HAP-1 (cell line): ENCODE data around the gene CUX1.
"Not testable (repeated sequence)": the region's sequence is repeated elsewhere in the genome, so short reads cannot be mapped to it uniquely, and the experiment has no call there.

ENCODE experiments used
- DNase-seq, 2 experiments: peaks; one replicate each; pipeline ENCODE4 v3.0.0-alpha.2; 2016 to 2020; ENCODE audit warnings: low spot score in 2 of 2
- H3K27me3 ChIP-seq: fragments of 250-450 bp; sonication (Bioruptor Pico); 2 replicates; pipeline ENCODE4 v1.5.1; 2020; ENCODE audit warnings: low read depth, mild to moderate bottlenecking, moderate library complexity
- H3K36me3 ChIP-seq: fragments of 250-450 bp; sonication (Bioruptor Pico); replicated peaks from 2 replicates; pipeline ENCODE4 v1.5.1; 2020; ENCODE audit warnings: mild to moderate bottlenecking
- H3K4me1 ChIP-seq: fragments of 250-450 bp; sonication (Bioruptor Pico); 2 replicates; pipeline ENCODE4 v1.5.1; 2020; ENCODE audit warnings: mild to moderate bottlenecking
- H3K4me3 ChIP-seq: fragments of 250-450 bp; sonication (Bioruptor Pico); 2 replicates; pipeline ENCODE4 v1.5.1; 2020; ENCODE audit warnings: mild to moderate bottlenecking, moderate library complexity
- H3K9me3 ChIP-seq: fragments of 250-450 bp; sonication (Bioruptor Pico); 2 replicates; pipeline ENCODE4 v1.5.1; 2020; ENCODE audit warnings: mild to moderate bottlenecking, moderate library complexity
- in situ Hi-C: fragments of 300-500 bp; cut with MboI; formaldehyde crosslinking; loops from 3 replicates; pipeline ENCODE4 v1.14.3; 2020; ENCODE audit warnings: low sequenced_read_pairs, inconsistent platforms, mixed read lengths

The CUX1 gene

DNA sequence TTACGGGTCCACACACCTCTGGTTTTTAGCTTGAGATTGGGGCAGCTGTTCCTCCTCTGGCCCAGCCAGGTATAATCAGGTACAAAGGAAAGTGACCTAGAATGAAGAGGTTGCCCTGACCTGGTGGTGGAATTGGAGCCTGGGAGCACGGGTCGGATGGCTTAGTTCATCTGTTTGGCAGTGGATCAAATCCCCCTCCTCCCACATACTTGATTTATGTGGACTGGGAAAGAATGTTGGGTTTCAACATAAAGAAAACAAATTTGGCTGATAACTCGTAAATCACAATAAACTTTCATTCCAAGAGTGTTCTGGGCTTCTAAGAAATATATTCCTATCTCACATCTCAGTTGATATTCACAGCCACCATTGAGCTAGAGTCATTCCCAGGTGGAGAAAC lies 186.8 kb downstream of the CUX1 start:
- no peaks in the 10 kb centered on the region for H3K9me3 ChIP-seq
- H3K27me3 ChIP-seq: no peaks in the 10 kb centered on the region
- no peak overlapping the region for H3K4me3 ChIP-seq
- H3K4me1 ChIP-seq: peaks cover 1% of the 10 kb centered on the region
- H3K36me3 ChIP-seq: no peaks in the 10 kb centered on the region
- no peak for DNase-seq
- in situ Hi-C loops: no loop called here

DNA sequence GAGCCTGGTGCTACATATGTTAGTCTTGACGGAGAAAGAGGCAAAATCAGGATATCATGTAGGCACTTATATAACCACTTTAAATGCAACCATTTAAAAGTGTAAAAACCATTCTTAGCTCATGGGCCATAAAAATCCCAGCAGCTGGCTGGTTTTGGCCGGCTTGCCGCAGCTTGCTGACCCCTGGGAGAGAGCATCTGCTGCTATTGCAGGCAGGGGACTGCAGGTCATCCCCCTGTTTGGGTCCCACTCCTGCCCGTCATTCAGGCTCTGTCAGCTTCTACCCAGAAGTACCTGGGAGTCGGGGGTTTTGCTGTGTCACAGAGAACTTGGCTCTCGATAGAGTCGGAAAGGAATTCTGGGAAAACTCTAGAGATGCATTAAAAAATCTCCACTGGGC lies 187.4 kb downstream of the CUX1 start:
- Histone ChIP-seq H3K4me3 (no peak overlapping the region), H3K9me3 (no peaks in the 10 kb centered on the region), H3K4me1 (peaks cover 5% of the 10 kb centered on the region), H3K36me3 (no peaks in the 10 kb centered on the region), H3K27me3 (no peaks in the 10 kb centered on the region)
- in situ Hi-C loops: no loop called here
- DNase-seq: no peak

DNA sequence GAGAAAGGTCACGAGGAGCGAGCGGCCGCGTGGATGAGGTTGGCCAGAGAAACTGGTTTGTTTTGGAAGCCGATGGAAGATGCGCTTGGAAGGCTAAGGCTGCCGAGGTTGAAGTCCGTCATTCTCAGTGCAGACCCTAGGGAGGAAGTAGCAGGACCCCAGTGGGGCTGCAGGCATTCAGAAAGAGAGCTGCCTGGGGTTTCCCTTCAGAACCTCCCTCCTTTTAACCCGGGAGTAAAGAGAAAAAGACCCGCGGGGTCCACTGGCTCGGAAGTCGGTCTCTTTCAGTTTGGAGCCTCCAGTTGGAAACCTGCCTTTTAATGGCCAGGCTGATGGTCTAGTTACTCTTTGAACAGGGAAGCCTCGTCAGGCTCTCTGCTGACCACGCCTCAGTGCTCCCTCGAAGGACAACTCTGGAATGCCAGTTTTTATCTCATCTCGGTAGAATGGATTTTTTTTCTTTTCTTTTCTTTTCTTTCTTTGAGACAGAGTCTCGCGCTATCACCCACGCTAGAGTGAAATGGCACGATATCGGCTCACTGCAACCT lies 188.6 kb downstream of the CUX1 start:
- Histone ChIP-seq H3K4me1 (peaks cover 5% of the 10 kb centered on the region), H3K4me3 (no peak overlapping the region), H3K36me3 (no peaks in the 10 kb centered on the region), H3K9me3 (no peaks in the 10 kb centered on the region), H3K27me3 (no peaks in the 10 kb centered on the region)
- in situ Hi-C loops: no loop called here
- no peak for DNase-seq

DNA sequence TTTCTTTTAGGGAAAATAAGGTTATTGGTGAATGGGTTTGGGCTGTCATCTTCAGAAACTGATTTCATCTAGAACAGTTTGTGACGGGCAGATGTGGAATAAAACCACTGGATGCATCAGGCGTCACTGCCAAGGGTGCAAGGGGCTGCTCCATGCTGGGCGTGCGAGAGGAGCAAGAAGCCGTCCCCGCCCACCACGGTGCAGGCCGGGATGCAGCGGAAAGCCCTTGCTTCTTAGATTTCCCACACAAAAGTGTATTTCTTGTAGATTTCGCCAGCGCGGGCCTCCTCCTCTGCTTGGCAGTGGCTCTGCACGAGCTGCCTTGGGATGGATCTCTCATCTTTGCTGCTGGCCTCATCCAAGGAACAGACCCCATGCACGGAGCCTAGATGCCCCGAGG lies 189.3 kb downstream of the CUX1 start:
- DNase-seq: no peak
- H3K27me3 ChIP-seq: no peaks in the 10 kb centered on the region
- H3K36me3 ChIP-seq: no peaks in the 10 kb centered on the region
- no peaks in the 10 kb centered on the region for H3K9me3 ChIP-seq
- H3K4me3 ChIP-seq: no peak overlapping the region
- peaks cover 5% of the 10 kb centered on the region for H3K4me1 ChIP-seq
- in situ Hi-C loops: no loop called here

DNA sequence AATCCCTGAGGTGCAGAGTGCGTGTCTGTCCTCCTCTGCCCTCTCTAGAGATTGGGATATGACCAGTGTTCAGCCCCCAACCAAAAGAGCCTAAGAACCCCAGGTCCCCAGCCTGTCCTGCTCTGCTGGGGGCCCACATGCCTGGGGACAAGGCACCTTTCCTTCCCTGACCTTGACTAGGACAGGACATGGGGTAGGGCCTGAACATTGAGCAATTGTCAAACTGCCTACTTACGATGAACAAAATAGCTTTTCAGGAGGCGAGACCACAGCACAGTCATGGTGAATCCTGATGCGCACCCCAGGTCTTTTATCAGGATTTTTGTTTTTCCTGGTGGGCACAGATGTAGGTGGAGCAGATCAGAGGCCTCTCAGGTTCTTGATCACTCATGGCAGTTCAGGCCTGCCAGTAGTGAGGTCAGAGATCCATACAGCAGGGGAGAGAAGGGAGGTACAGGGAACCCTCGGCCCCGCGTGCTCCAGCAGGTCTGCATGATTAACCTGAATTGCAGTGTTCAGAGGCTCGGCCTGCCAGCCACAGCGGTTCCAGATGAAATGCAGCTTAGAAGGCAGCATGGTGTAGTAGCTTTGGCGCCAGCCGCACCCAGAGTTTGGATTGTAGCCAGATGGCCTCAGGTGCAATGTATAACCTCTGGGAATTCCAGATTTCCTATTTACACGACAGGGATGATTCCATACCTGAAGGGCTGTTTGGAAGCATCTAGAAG lies 191.3 kb downstream of the CUX1 start:
- Histone ChIP-seq H3K9me3 (no peaks in the 10 kb centered on the region), H3K27me3 (no peaks in the 10 kb centered on the region), H3K36me3 (no peaks in the 10 kb centered on the region), H3K4me3 (no peak overlapping the region), H3K4me1 (peaks cover 5% of the 10 kb centered on the region)
- in situ Hi-C loops: no loop called here
- DNase-seq: peak in 1 of 2 experiments; percentile 37

DNA sequence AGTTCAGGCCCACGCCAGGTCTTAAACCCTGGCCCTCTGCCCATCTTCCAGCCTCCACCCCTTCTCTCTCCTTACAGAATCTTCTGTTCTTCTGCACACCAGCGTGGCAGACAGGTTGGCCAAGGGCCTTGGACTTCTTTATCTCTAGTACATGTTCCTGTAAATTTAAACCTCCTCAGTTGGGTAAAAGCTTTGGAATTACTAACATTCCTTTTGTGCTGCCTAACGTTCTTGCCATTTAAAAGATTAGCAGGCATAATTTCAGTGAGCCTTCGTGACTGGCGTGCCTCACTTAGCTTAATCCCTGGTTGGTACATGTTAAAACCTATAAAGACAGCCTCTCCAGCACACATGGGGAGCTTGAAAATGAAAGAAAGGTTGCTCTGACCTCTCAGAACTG lies 192.2 kb downstream of the CUX1 start:
- Histone ChIP-seq H3K27me3 (no peaks in the 10 kb centered on the region), H3K4me3 (no peak overlapping the region), H3K4me1 (peaks cover 5% of the 10 kb centered on the region), H3K9me3 (no peaks in the 10 kb centered on the region), H3K36me3 (no peaks in the 10 kb centered on the region)
- DNase-seq: peak; percentile 49 to 53
- in situ Hi-C loops: no loop called here

DNA sequence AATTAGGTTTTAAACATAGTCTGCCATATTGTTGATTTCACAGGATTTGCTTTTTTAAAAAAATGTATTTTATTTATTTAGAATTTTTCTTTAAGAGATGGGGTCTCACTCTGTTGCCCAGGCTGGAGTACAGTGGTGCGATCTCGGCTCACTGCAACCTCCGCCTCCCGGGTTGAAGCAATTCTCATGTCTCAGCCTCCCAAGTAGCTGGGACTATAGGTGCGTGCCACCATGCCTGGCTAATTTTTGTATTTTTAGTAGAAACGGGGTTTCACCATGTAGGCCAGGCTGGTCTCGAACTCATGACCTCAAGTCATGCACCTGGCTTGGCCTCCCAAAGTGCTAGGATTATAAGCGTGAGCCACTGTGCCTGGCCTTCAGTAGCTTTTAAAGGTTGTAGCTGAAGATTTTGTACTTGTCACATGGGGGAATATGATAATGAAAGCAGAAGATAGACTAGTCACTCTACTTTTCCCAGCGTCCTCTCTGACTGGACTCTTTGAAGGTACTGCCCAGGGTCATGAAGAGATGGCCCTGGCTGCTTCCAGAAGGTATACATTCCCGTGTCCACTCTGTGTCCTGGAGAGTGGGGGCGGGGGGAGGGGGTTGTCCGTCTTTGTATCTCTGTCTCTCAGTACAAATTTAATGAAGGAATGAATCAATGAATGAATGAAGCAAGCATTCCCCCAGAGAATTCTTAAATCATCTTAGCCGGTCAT lies 194.8 kb downstream of the CUX1 start:
- H3K36me3 ChIP-seq, H3K4me1 ChIP-seq, H3K27me3 ChIP-seq, H3K4me3 ChIP-seq, in situ Hi-C loops, H3K9me3 ChIP-seq, DNase-seq: not testable (repeated sequence)

DNA sequence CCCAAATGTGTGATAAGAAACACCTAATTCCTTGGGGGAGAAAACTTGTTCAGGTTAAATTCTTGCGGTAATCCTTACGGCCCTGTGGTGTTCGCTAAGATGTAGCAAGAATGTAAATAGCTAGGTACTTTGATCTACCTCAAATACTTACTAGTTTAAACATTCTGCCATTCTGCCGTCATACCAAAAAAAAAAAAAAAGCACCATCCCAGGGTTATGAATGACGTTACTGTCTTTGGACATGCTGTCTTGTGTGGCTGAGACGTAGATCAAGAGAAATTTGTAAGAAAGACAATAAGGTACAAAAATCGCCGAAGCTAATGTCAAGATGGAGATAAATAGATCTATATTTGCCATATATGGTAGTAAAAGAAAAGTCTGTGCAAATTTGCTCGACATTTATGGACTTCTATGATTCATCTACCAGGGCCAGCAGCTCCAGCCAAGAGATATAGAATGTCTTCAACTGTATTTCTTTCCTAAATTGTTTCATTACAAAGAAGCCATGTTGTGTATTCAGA lies 195.6 kb downstream of the CUX1 start:
- in situ Hi-C loops: no loop called here
- H3K36me3 ChIP-seq: no peaks in the 10 kb centered on the region
- no peak overlapping the region for H3K4me3 ChIP-seq
- H3K27me3 ChIP-seq: no peaks in the 10 kb centered on the region
- H3K4me1 ChIP-seq: peaks cover 5% of the 10 kb centered on the region
- no peaks in the 10 kb centered on the region for H3K9me3 ChIP-seq
- DNase-seq: no peak

DNA sequence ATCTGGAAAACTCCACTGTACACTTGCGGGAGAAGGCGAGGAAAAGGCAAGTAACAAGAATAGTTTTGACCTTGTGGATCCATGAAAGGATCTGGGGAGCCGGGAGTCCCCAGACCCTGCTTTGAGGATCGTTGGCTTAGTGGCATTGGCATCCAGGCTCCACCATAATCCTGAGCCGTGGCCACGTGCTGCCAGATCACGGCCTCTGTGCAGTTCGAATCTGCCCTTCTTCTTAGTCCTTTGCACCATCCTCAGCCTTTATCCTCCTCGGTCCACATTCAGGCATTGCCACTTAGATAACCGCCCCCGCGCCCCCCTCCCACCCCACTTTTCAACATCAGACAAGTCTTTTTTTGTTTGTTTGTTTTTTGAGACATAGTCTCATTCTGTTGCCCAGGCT lies 201.4 kb downstream of the CUX1 start:
- Histone ChIP-seq H3K4me3 (no peak overlapping the region), H3K9me3 (no peaks in the 10 kb centered on the region), H3K4me1 (no peaks in the 10 kb centered on the region), H3K27me3 (no peaks in the 10 kb centered on the region), H3K36me3 (no peaks in the 10 kb centered on the region; the same call in 1 of the 2 replicates)
- DNase-seq: no peak
- in situ Hi-C loops: no loop called here

DNA sequence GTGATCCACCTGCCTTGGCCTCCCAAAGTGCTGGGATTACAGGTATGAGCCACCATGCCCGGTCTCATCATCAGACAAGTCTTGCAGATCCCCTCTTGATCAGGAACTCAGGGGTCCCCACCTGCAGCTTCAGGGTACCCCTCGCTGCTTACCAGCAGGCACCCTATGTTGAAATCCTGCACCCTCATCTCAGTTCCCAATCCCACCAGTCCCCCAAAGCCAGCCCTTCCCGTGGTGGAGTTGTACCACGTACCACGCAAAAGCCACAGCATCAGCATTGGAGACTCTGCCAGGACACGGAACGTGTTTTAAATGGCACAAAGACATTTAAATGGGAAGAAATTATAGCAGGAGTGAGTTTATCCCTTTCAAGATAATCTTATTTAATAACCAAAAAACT lies 202.0 kb downstream of the CUX1 start:
- no peaks in the 10 kb centered on the region; the same call in 1 of the 2 replicates for H3K36me3 ChIP-seq
- no peak overlapping the region for H3K4me3 ChIP-seq
- no peaks in the 10 kb centered on the region for H3K4me1 ChIP-seq
- H3K27me3 ChIP-seq: no peaks in the 10 kb centered on the region
- H3K9me3 ChIP-seq: no peaks in the 10 kb centered on the region
- no peak for DNase-seq
- in situ Hi-C loops: no loop called here

DNA sequence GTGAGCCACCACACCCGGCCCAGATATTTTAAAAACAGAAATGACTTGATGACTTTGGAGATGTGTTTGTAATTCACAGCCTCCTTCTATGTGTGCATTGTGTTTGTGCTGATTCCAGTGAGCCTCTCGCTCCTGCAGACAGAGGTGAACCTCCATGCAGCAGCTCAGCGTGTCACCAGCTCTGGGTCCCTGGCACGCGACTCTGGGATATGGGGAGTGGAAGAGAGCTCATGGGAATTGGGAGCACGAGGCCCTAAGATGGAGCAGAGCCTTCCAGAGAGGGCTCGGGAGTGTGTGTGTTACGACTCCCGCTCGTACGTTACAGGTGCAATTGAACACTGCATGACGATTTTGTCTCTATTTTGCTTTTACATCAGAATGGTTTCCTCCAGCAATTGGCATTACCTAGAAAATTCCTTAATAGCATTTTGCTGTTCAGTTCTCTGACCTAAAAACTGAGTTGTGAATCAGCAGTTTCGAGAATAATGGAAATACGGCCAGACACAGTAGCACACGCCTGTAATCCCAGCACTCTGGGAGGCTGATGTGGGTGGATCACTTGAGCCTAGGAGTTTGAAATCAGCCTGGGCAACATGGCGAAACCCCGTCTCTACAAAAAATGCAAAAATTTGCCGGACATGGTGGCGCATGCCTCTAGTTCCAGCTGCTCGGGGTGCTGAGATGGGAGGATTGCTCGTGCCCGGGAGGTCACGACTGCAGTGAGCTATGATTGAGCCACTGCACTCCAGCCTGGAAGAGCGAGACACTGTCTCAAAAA lies 204.6 kb downstream of the CUX1 start:
- Histone ChIP-seq H3K9me3 (no peaks in the 10 kb centered on the region), H3K36me3 (no peaks in the 10 kb centered on the region; the same call in 1 of the 2 replicates), H3K4me3 (no peak overlapping the region), H3K4me1 (no peaks in the 10 kb centered on the region), H3K27me3 (no peaks in the 10 kb centered on the region)
- no peak for DNase-seq
- in situ Hi-C loops: no loop called here

DNA sequence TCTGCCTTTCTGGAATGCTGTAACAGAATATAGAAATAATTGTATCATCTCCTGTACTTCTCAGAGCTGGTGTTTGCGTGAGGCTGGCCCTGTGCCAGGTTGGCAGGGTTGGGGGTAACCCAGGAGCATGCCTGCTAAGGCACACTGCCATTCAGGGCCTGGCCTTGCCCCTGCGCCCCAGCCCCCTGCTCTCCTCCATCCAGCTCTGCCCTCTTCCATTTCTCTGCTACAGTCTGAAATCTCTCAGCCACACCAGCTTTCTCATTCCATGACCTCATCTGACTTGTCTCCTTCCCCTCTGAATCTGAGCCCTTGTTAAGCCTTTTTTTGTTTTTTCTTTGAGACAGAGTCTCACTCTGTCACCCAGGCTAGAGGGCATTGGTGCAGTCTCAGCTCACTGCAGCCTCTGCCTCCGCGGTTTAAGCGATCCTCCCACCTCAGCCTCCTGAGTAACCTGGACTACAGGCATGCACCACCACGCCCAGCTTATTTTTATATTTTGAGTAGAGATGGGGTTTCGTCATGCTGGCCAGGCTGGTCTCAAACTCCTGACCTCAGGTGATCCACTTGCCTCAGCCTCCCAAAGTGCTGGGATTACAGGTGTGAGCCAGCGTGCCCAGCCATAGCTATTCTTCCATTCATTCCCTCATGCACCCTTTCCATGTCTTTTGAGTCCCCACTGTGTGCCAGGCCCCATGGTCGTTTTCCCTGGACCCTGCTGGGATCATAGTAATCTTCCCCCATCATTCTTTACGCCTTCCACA lies 206.8 kb downstream of the CUX1 start:
- Histone ChIP-seq H3K27me3 (no peaks in the 10 kb centered on the region), H3K4me1 (no peaks in the 10 kb centered on the region), H3K36me3 (no peaks in the 10 kb centered on the region; the same call in 1 of the 2 replicates), H3K4me3 (no peak overlapping the region), H3K9me3 (no peaks in the 10 kb centered on the region)
- no peak for DNase-seq
- in situ Hi-C loops: no loop called here

DNA sequence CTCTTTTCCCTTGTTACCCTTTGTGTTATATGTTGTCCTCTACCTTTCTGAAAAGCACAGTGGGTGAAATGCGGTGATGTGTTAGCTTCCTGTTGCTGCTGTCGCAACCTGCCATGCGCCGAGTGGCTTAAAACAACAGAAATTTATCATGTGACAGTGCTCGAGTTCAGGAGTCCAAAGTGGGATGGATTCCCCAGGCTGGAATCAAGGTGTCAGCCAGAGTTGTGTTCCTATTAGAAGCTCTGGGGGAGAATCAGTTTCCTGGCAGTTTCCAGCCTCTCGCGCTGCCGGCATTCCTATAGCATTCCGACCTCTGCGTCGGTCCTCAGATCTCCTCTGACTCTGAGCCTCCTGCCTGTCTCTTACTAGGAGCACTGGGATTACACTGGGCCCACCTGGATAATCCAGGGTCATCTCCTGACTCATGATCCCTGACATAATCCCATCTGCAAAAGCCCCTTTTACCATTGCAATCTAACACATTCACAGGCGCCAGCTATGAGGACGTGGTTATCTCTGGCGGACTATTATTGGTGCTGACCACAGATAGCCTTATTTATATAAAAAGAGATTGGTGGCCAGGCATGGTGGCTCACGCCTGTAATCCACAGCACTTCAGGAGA lies 207.5 kb downstream of the CUX1 start:
- Histone ChIP-seq H3K27me3 (no peaks in the 10 kb centered on the region), H3K36me3 (no peaks in the 10 kb centered on the region; the same call in 1 of the 2 replicates), H3K4me3 (no peak overlapping the region), H3K9me3 (no peaks in the 10 kb centered on the region), H3K4me1 (no peaks in the 10 kb centered on the region)
- no peak for DNase-seq
- in situ Hi-C loops: no loop called here
